GM12891 (cell line): ENCODE results near the gene CNGA3.
"Not testable (repeated sequence)": the region's sequence is repeated elsewhere in the genome, so short reads cannot be mapped to it uniquely, and the experiment has no call there.

Experiments used
- POLR2A ChIP-seq: IDR thresholded peaks from 2 replicates; pipeline ENCODE4 v1.6.1; 2011; ENCODE audit warnings: low read depth, low read length, control low read depth
- POLR2AphosphoS5 ChIP-seq: IDR thresholded peaks from 2 replicates; pipeline ENCODE4 v1.6.1; 2011; ENCODE audit warnings: low read depth, low read length, control low read depth
- SPI1 ChIP-seq: IDR thresholded peaks from 2 replicates; pipeline ENCODE4 v1.6.1; 2011; ENCODE audit warnings: low read depth, low read length, control low read depth
- TAF1 ChIP-seq: IDR thresholded peaks from 2 replicates; pipeline ENCODE4 v1.6.1; 2011; ENCODE audit warnings: low read depth, low read length, control low read depth

DNA sequence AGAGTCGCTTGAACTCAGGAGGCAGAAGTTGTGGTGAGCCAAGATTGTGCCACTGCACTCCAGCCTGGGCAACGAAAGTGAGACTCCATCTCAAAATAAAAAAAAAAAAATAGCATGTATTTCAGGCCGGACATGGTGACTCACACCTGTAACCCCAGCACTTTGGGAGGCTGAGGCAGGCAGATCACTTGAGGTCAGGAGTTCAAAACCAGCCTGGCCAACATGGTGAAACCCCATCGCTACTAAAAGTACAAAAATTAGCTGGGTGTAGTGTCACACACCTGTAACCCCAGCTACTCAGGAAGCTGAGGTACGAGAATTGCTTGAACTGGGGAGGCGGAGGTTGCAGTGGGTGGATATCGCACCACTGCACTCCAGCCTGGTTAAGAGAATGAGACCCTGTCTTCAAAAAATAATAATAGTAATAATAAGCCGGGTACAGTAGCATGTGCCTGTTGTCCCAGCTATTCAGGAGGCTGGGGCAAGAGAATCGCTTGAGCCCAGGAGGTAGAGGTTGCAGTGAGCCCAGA is 69.5 kb downstream of the CNGA3 start:
- not testable (repeated sequence) for TF ChIP-seq POLR2A, TAF1, POLR2AphosphoS5, SPI1
